ENCODE data around the gene PAWR.

DNA sequence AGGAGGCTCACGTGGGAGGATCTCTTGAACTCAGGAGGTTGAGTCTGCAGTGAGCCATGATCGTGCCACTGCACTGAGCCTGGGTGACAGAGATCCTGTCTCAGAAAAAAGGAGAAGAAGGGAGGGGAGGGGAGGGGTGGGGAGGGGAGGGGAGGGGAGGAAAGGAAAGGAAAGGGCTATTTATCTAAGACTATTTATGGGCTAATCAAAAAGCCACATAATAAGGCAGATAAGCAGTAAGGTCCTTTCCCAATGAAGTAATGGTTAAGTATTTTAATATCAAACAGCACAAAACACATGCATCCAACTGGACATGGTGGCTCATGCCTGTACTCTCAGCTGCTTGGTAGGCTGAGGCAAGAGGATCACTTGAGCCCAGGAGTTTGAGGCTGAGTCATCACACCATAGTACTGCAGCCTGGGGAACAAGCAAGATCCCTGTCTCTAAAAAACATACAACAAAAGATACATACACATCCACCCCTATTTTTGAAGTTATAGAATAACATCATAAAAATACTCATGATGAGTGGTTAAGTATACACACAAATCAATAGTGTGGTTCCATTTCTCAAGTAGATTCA is 9.7 kb downstream of the PAWR start:
- TF ChIP-seq TAF1 (IDR thresholded peaks at IDR 0.05; ENCODE audit: low read depth): no peak
- TF ChIP-seq CREB1 (IDR thresholded peaks at IDR 0.05; ENCODE audit: low read depth): no peak
